Raji (cell line): ENCODE results near the gene NNAT.

Experiments
- POLR2A ChIP-seq: IDR thresholded peaks from 2 replicates; pipeline ENCODE4 v1.6.1; 2011; ENCODE audit warnings: low read depth, low read length, control low read depth; ENCODE audit not compliant: insufficient read depth

The NNAT gene

DNA sequence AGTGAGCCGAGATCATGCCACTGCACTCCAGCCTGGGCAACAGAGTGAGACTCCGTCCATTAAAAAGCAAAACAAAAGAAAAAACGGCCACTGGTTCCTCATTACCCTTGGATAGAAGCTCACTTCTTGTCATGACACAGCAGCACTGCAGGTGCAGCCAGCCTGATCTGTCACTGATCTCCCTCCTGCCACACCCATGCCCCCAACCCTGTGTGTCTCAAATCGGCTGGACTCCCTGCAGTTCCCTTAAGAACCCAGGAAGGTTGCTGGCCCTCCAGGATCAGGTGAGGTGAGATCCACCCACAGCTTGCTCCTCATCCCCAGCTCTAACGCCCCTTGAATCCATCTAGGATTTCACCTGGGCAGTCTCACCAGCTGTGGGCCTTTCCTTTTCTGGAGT lies 26.3 kb upstream of the NNAT start:
- no peak for TF ChIP-seq POLR2A

DNA sequence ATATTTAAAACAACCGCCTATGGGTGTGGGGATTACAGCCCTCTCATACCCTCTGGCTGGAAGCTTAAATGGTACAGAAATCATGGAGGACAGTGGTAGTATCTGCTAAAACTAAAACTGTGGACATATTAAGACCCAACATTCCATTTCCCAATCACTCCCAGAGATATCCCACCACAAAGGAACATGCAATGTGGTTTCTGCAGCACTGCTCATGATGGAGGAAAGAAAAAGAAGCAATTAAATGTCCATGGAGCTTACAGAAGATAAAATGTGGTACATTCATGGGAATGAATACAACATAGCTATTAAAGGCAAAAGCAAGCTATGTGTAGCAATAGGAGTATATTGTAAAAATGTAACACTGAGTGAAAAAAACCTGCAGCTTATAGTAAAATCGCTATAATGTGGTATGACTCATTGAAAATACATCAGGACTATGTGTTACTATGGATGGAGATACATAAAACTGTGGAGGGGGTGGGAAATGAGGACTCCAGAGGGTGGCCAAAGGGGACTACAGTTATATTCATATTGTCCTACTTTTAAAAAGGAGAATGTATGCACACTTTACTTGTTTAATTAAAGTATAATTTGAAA lies 22.9 kb upstream of the NNAT start:
- TF ChIP-seq POLR2A = no peak

GRCh38 chr20:37500311-37500710 lies 20.7 kb upstream of the NNAT start:
- TF ChIP-seq POLR2A = no peak

- TF ChIP-seq POLR2A = no peak
Measured at GRCh38 chr20:37501940-37502339, 19.1 kb upstream of the NNAT start.

GRCh38 chr20:37502654-37503053 lies 18.4 kb upstream of the NNAT start:
- no peak for TF ChIP-seq POLR2A

GRCh38 chr20:37503256-37503927 lies 17.7 kb upstream of the NNAT start:
- TF ChIP-seq POLR2A = no peak

- TF ChIP-seq POLR2A = no peak
Measured at GRCh38 chr20:37504404-37505096, 16.5 kb upstream of the NNAT start.

DNA sequence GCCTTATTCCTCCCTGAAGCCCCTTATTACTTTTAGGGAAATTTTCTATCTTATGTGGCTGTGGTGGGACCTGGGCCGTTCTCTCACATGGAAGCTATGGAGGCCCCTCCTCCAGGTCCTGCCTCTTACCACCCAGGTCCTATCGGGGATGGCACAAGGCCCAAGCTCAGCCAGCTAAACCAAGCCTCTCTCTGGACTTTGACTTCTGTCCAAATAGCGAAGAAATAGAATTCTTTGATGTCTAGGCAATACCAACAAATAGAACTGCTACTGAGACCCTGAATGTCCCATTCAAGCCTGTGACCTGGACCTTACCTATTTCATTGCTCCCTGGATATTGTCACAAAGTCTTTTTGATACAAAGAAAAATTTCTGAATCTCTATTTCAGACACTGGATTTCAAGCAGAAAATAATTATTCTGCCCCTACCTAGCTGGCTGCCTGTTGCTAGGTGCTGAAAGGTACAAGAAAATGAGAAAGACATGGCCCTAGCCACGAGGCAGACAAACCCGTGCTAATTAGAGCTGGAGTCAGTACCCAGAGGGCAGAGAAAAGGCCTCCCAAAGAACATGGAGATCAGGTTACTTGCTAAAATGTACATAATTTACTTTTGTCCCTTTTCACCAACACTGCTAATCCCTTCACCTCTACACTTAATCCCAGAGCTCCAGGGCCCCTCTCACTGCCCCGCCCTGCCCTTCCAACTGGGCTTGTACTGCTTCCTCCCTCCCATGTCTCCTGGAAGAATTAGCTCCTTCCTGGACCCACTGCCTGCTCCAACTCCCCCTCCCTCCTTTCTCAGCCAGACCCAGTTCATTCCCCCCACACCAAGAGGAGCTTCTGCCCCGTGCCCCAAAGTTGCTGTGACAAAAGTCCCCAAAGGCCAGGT lies 15.5 kb upstream of the NNAT start:
- TF ChIP-seq POLR2A = no peak

GRCh38 chr20:37506152-37506725 lies 14.8 kb upstream of the NNAT start:
- TF ChIP-seq POLR2A = no peak

DNA sequence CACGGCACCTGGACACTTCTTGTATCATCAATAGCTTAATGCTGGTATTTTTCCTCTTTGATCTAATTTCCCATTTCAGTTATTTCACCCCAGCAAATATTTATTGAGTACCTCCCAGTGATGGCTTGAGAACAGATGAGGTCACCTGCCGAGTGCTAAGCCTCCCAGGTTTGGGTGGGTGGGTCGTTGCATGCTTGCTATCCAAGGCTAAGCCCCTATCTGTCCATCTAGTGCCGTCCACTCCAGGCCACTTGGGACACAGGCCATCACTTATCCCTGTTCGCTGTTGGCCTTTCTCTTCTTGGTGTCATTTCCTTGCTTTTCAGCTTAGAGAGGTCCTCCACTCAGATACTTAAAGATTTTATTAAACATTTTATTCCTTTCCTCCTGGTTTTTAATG lies 10.8 kb upstream of the NNAT start:
- no peak for TF ChIP-seq POLR2A

DNA sequence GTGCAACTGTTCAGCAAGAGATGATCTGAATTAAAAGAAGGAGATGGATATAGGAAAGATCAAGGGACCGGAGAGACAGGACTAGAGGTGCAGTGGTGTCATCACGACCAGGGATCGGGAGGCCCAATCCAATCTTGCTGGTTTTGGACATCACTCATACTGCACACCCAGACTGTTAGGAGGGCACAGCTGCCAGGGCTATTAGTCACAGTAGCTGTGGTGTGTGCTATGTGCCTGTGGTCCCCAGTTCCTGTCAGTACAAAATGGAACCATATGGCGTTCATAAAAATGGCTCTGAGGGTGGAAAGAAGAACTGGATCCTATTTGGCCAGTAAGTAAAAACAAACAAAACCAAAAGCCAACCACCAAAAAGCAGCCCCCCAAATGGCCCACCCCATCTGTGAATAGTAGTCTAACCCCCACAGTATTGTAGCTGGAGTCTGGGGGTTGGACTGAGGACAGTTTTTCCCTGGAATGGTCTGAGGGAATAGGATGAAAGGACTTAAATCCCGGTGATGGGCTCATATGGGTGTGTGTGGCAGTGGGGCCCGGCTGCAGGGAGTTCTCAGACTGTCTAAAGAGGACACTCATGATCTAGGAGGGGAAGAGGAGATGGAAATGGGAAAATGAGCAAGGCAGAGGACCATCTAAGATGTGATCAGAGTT lies 9.3 kb upstream of the NNAT start:
- no peak for TF ChIP-seq POLR2A

GRCh38 chr20:37513779-37514359 lies 7.2 kb upstream of the NNAT start:
- TF ChIP-seq POLR2A = no peak

GRCh38 chr20:37515876-37516275 lies 5.2 kb upstream of the NNAT start:
- no peak for TF ChIP-seq POLR2A
